Tibial nerve (tissue), 4 donors: ENCODE results near the gene CPA4.

Source experiments
- CTCF ChIP-seq, 5 experiments: fragments of 200-600 bp in 3 of 5; fragments of 450-650 bp in 2 of 5; sonication (generic) in 3 of 5; IDR thresholded peaks; one replicate each; pipeline ENCODE4 v1.5.1; 2016 to 2019; ENCODE audit warnings: antibody characterized with exemption in 5 of 5, mild to moderate bottlenecking in 3 of 5, moderate library complexity in 2 of 5
- EP300 ChIP-seq, 2 donors: sonication (generic); formaldehyde crosslinking; IDR thresholded peaks; one replicate each; pipeline ENCODE4 v1.6.1; 2017; ENCODE audit warnings: antibody characterized with exemption in 2 of 2, mild to moderate bottlenecking in 1 of 2
- POLR2A ChIP-seq, 2 donors: fragments of 450-650 bp; IDR thresholded peaks; one replicate each; pipeline ENCODE4 v1.6.1; 2017; ENCODE audit warnings: antibody characterized with exemption in 2 of 2, mild to moderate bottlenecking in 2 of 2, moderate library complexity in 2 of 2

- no peak for TF ChIP-seq CTCF (IDR thresholded peaks at IDR 0.05)
- no peak for TF ChIP-seq POLR2A (IDR thresholded peaks at IDR 0.05)
- no peak for TF ChIP-seq EP300 (IDR thresholded peaks at IDR 0.05)
Observed at GRCh38 chr7:130369831-130370550, 77.0 kb downstream of the CPA4 start.
